ENCODE measurements around the gene B2M. TPM values are rescaled to one million over a fixed set of nuclear protein-coding genes. Genes with fewer than 3 reads are reported as not detected.

Gene B2M
- total and polyA plus RNA-seq, 2 of the 13 experiments (the other 11 are each of a cell fraction or from before 2014, with no cell fraction given) = 784 to 857 TPM

DNA sequence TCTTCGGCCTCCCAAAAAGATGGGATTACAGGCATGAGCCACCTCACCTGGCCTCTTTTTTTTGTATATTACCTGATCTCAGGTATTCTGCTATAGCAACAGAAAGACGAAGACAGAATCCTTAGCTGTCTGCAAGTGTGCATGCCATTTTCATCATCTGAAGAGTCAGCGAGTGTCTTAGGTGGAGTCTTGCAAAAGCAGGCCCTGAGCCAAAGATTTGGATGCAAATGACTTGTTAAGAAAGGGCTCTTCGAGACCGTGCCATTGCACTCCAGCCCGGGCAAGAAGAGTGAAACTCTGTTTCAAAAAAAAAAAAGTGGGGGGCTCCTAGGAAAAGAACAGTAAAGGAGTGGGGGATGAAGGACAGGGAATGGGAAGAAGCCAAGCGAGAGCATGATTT, 14.8 kb downstream of the B2M start:
- H3K9ac ChIP-seq (ENCODE audit: insufficient read depth, low read depth, low read length) = peak overlapping the region; percentile 61
- in situ Hi-C loops (cut with HindIII; ENCODE audit: extremely low pct_ligation_motif_present, low pct_unique_long_range_greater_than_20kb) (no loop called here), intact Hi-C loops (cut with micrococcal nuclease; ENCODE audit: unreplicated experiment) (loop anchor here (5.0 kb wide), 1 partner anchor 186 kb away; no protein-coding TSS in a partner anchor)
- H4K20me1 ChIP-seq (ENCODE audit: insufficient read depth, low read length) = no peaks in the 10 kb centered on the region
- no peaks in the 10 kb centered on the region for H3K79me2 ChIP-seq (ENCODE audit: insufficient read depth, low read length)
- TF ChIP-seq, protein P1, sequence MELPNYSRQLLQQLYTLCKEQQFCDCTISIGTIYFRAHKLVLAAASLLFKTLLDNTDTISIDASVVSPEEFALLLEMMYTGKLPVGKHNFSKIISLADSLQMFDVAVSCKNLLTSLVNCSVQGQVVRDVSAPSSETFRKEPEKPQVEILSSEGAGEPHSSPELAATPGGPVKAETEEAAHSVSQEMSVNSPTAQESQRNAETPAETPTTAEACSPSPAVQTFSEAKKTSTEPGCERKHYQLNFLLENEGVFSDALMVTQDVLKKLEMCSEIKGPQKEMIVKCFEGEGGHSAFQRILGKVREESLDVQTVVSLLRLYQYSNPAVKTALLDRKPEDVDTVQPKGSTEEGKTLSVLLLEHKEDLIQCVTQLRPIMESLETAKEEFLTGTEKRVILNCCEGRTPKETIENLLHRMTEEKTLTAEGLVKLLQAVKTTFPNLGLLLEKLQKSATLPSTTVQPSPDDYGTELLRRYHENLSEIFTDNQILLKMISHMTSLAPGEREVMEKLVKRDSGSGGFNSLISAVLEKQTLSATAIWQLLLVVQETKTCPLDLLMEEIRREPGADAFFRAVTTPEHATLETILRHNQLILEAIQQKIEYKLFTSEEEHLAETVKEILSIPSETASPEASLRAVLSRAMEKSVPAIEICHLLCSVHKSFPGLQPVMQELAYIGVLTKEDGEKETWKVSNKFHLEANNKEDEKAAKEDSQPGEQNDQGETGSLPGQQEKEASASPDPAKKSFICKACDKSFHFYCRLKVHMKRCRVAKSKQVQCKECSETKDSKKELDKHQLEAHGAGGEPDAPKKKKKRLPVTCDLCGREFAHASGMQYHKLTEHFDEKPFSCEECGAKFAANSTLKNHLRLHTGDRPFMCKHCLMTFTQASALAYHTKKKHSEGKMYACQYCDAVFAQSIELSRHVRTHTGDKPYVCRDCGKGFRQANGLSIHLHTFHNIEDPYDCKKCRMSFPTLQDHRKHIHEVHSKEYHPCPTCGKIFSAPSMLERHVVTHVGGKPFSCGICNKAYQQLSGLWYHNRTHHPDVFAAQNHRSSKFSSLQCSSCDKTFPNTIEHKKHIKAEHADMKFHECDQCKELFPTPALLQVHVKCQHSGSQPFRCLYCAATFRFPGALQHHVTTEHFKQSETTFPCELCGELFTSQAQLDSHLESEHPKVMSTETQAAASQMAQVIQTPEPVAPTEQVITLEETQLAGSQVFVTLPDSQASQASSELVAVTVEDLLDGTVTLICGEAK (IDR thresholded peaks at IDR 0.05) = no peak
- TF ChIP-seq, protein P1 (CRISPR knock-in tag; IDR thresholded peaks at IDR 0.05) = no peak
- no peak for TF ChIP-seq NBN (conservative IDR thresholded peaks at IDR 0.05)
- no peak for TF ChIP-seq CEBPB (IDR thresholded peaks at IDR 0.05; ENCODE audit: borderline replicate concordance, low read depth, low read length)
- no peak for TF ChIP-seq SNAPC2 (CRISPR knock-in tag; IDR thresholded peaks at IDR 0.05)
- TF ChIP-seq, protein P2, sequence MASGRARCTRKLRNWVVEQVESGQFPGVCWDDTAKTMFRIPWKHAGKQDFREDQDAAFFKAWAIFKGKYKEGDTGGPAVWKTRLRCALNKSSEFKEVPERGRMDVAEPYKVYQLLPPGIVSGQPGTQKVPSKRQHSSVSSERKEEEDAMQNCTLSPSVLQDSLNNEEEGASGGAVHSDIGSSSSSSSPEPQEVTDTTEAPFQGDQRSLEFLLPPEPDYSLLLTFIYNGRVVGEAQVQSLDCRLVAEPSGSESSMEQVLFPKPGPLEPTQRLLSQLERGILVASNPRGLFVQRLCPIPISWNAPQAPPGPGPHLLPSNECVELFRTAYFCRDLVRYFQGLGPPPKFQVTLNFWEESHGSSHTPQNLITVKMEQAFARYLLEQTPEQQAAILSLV (CRISPR knock-in tag; IDR thresholded peaks at IDR 0.05; ENCODE audit: borderline replicate concordance) = 0 out of 2 replicates have a peak, but pooled peaks have one; percentile 16
- DNase-seq (ENCODE audit: low spot score) = no peak
- no peaks in the 10 kb centered on the region for H3K9me3 ChIP-seq (ENCODE audit: low read length)
- H3K4me1 ChIP-seq (ENCODE audit: insufficient read depth, low read length) = peaks cover 54% of the 10 kb centered on the region
- H3K4me3 ChIP-seq (replicated peaks in 1 of 3; ENCODE audit: insufficient read depth in 1 of 3, low read depth in 2 of 3, low read length in 3 of 3) = peak overlapping the region in 1 of 3 experiments; percentile 48; a peak in 2 of 6 replicates
- 62% methylated on average over 7 of the region's 7 CpGs for WGBS (ENCODE audit: low lambda C conversion rate)
- no TSS peak for BruUV-seq (replicated peaks)
- no peak for FAIRE-seq
- ATAC-seq = no peak
- H3K27me3 ChIP-seq (ENCODE audit: control insufficient read depth in 1 of 2, insufficient read depth in 2 of 2, low read length in 2 of 2) = no peaks in the 10 kb centered on the region
- ChIA-PET CTCF (ENCODE audit: low intra/inter-chr PET ratio, low total read pairs) (no interaction called here), POLR2A (interaction anchor here (1.0 to 3.8 kb wide), 7 partner anchors 10 to 65 kb away, joined by 3 to 157 read pairs (median 6); partner anchors contain the start of genes B2M, PATL2, SPG11 and TRIM69)
- H3K27ac ChIP-seq (ENCODE audit: extremely low read length, insufficient read depth, low read length) = peak overlapping the region; percentile 45
- peak overlapping the region; percentile 79 for H3K4me2 ChIP-seq (ENCODE audit: low read depth, low read length)
- H3K36me3 ChIP-seq (replicated peaks in 1 of 2; ENCODE audit: control insufficient read depth in 1 of 2, insufficient read depth in 2 of 2, low read length in 2 of 2) = no peaks in the 10 kb centered on the region
- H2AFZ ChIP-seq (ENCODE audit: low read length) = peak overlapping the region; percentile 84
